Urinary bladder (tissue), 4 donors: Measurements from ENCODE around the gene GMPR. TPM values are rescaled to one million over a fixed set of nuclear protein-coding genes. Genes with fewer than 3 reads are reported as not detected.

Experiments used
- DNase-seq: peaks from one replicate; pipeline ENCODE4 v3.0.0-alpha.2; 2015; ENCODE audit errors: extremely low spot score
- H3K27ac ChIP-seq: one replicate; pipeline ENCODE4 v1.5.1; 2013; ENCODE audit warnings: low read depth, mild to moderate bottlenecking, moderate library complexity
- H3K36me3 ChIP-seq: one replicate; pipeline ENCODE4 v1.6.1; 2013; ENCODE audit warnings: mild to moderate bottlenecking, moderate library complexity; ENCODE audit not compliant: insufficient read depth
- H3K4me1 ChIP-seq: one replicate; pipeline ENCODE4 v1.6.1; 2013; ENCODE audit warnings: mild to moderate bottlenecking, moderate library complexity; ENCODE audit not compliant: insufficient read depth
- H3K4me3 ChIP-seq: one replicate; pipeline ENCODE4 v1.5.1; 2013; ENCODE audit warnings: low read depth, low read length
- WGBS: extraction: QIAGEN DNeasy Blood & Tissue Kit; methylation state at CpG from one replicate; pipeline ENCODE4 v1.1.7; 2013; 5-methylcytosine and 5-hydroxymethylcytosine counted together
- polyA plus RNA-seq: library from polyadenylated mRNA; stranded (reverse); fragments of 200-250 nt; gene quantifications from one replicate; pipeline ENCODE4 v1.2.3, GENCODE V29; 2013
- total RNA-seq: library from RNA; depleted of rRNA; stranded (reverse); fragments of >200 nt; gene quantifications from one replicate; pipeline ENCODE4 v1.2.3, GENCODE V29; 2014
- donor health status: healthy with polysubstance abuse.
- donor health status: healthy.

Gene GMPR
- total and polyA plus RNA-seq, 2 donors, result 4.5 to 5.4 TPM

DNA sequence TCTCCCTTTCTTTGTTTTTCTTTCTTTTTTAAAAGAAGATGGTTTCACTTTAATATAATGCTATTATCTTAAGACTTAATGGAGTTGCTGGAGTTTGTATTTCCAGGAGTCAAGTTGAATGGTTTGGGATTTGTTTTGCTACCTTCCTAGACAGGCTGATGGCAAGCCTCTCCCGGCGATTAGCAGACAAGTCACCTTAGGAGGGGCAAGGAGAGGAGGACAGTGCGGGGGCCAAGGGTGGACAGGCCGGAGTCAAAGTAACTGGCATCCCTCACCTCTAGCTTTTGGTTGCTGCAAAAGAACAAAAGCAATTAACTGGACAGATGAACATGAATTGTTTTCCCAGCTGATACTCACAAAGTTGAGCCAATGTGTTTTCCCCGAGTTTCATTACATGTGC is 57.1 kb downstream of the GMPR start:
- Histone ChIP-seq H3K27ac (no peak overlapping the region), H3K4me1 (no peaks in the 10 kb centered on the region), H3K36me3 (no peaks in the 10 kb centered on the region), H3K4me3 (no peak overlapping the region)
- 91% methylated on average over 5 of the region's 5 CpGs for WGBS
- DNase-seq, result no peak

DNA sequence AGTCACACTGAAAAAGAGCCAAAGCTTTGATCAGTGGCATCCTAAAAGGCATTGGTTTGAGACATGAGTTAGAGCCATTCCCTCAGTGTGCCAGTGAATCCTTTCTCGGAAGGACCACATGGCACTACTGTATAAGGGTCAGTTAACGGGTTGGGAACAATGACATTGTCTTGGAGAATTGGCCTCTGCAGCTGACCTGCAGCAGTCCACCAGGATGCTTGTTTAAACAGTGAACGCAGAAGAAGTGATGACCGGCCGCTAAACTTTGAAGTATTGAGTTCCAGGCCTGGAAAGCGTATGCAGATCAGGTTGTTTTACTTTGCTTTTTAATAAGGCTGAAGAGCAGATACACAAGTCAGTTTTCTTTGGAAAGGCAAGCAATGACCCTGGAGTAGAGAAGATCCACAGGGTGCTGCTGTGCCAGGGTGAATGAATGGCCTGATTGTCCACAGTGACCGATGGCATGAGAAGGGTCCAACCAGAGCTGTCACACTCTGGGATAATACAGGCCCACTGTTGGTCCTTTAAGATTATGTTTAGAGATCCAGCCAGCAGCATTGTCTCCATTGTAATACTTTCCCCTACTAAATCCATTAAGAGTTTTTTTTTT is 57.8 kb downstream of the GMPR start:
- no peak overlapping the region for H3K27ac ChIP-seq
- no peak for DNase-seq
- H3K36me3 ChIP-seq, result no peaks in the 10 kb centered on the region
- 92% methylated on average over 7 of the region's 7 CpGs for WGBS
- H3K4me1 ChIP-seq, result no peaks in the 10 kb centered on the region
- H3K4me3 ChIP-seq, result no peak overlapping the region

DNA sequence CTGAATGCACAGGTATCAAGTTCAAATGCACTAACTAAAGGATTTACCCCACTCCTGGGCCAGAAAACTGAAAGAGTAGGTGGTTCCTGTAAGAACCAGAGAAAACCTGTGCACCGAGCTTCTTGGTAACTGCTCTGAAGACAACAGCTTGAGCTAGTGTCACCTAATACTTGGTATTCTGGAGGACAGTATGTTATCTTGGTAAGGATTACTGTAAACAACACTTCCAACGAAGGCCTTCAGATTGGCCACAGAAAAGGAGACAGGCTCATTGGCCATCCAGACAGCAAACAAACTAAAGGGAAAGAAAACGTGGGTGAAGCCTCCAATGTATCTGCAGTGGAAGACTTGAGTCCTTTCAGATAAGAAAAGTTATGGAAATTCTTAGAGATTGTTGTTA is 61.5 kb downstream of the GMPR start:
- DNase-seq, result no peak
- H3K4me3 ChIP-seq, result no peak overlapping the region
- H3K4me1 ChIP-seq, result no peaks in the 10 kb centered on the region
- H3K36me3 ChIP-seq, result no peaks in the 10 kb centered on the region
- H3K27ac ChIP-seq, result no peak overlapping the region
- 80% methylated on average over 3 of the region's 3 CpGs for WGBS

DNA sequence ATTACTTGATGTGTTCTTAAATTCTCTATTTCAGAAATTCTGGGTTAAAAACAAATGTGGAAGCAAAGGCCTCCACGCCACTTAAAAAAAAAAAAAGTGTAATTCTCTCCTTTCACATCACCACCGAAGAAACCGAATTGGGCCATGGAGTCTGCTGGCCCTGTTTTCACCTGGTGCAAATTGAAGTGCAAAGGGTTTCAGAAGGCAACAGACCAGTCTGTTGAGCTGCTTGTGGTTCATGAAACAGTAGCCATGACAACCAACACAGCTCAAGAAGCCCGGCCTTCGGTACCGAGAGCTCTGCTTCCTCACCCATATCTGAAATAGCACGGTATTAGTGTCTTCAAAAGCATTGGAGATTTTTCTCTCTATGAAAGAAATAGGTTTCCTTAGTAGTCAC is 63.1 kb downstream of the GMPR start:
- H3K4me1 ChIP-seq, result no peaks in the 10 kb centered on the region
- no peak overlapping the region for H3K4me3 ChIP-seq
- whole genome bisulfite sequencing, result 83% methylated on average over 7 of the region's 7 CpGs
- no peak overlapping the region for H3K27ac ChIP-seq
- H3K36me3 ChIP-seq, result no peaks in the 10 kb centered on the region
- no peak for DNase-seq

DNA sequence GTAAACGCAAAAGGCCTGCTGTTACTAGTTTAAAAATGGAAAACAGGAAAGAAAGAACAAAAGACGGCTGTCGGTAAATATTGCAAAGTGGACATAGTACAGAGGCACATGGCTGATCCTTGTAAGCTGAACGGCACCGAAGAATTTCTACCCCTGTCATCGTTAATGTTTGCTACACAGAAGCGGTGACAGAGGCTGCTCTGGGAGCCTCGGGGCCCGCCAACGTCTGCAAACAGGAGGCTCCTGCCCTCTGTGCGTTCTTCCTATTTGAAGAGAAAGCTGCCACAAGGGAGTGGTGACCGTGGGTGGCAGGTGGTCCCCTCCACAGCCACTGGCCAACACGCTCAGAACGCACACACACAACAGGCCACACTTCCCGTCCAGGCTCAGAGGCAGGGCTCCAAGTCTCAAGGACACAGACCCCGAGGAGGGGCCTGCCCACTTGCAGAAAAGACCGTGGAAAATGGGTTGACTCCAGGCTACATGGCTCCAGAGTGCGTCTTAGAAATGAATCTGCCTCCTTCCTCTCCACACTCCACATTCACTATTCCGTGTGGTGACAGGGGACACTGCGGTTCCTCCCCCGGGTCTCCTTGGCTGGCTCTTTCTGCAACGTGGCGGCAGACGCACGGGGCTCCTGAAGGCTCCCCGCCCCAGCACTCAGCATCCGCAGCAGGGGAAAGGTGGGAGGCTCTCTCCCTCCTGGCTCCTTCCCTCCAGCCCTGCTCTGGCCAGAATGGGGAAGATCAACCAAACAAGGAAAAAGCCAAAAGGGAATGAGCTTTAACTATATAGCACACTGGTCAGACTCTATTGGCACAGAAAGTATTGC is 64.5 kb downstream of the GMPR start:
- Histone ChIP-seq H3K4me3 (no peak overlapping the region), H3K4me1 (no peaks in the 10 kb centered on the region), H3K27ac (no peak overlapping the region), H3K36me3 (no peaks in the 10 kb centered on the region)
- WGBS, result 72% methylated on average over 27 of the region's 27 CpGs
- no peak for DNase-seq

DNA sequence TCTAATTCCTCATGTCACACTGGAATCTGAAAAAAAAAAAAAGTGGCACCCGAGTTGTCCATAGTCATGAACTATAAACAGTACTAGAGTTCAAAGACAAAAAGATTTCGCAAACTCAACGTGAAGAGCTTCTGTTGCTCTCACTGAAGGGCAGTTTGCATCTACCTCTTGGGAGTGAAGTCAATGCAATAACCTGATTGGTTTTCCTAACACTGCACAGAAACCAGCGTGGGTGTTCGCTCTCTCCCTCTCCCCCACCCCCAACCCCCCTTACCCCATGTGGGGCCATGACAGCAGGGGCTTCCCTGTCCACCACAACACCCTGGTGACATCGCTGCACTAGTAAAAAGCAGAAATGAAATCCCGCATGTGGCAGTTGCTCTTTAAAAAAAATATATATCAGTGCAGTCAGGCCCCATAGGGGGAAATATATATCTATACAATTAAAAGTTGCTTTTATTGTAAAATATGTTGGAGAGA is 66.9 kb downstream of the GMPR start:
- H3K27ac ChIP-seq, result no peak overlapping the region
- H3K4me3 ChIP-seq, result no peak overlapping the region
- WGBS, result 76% methylated on average over 7 of the region's 7 CpGs

GRCh38 chr6:16305788-16306187 is 67.4 kb downstream of the GMPR start:
- H3K36me3 ChIP-seq, result peaks cover 3% of the 10 kb centered on the region
- H3K4me1 ChIP-seq, result no peaks in the 10 kb centered on the region
- no peak overlapping the region for H3K4me3 ChIP-seq
- 80% methylated on average over 19 of the region's 19 CpGs for WGBS
- H3K27ac ChIP-seq, result no peak overlapping the region
- DNase-seq, result no peak

More for the DNA sequence above, 66.9 kb downstream of the GMPR start:
- DNase-seq, result no peak
- Histone ChIP-seq H3K4me1 (no peaks in the 10 kb centered on the region), H3K36me3 (peaks cover 3% of the 10 kb centered on the region)

- 87% methylated on average over 20 of the region's 20 CpGs for WGBS
- Histone ChIP-seq H3K4me1 (no peaks in the 10 kb centered on the region), H3K4me3 (no peak overlapping the region), H3K27ac (no peak overlapping the region), H3K36me3 (peaks cover 3% of the 10 kb centered on the region)
- no peak for DNase-seq
Measured at GRCh38 chr6:16306334-16306733, 67.9 kb downstream of the GMPR start.

GRCh38 chr6:16311763-16312162 is 73.4 kb downstream of the GMPR start:
- no peaks in the 10 kb centered on the region for H3K4me1 ChIP-seq
- WGBS, result 91% methylated on average over 6 of the region's 6 CpGs
- no peak for DNase-seq
- no peak overlapping the region for H3K4me3 ChIP-seq
- no peak overlapping the region for H3K27ac ChIP-seq
- peaks cover 3% of the 10 kb centered on the region for H3K36me3 ChIP-seq

DNA sequence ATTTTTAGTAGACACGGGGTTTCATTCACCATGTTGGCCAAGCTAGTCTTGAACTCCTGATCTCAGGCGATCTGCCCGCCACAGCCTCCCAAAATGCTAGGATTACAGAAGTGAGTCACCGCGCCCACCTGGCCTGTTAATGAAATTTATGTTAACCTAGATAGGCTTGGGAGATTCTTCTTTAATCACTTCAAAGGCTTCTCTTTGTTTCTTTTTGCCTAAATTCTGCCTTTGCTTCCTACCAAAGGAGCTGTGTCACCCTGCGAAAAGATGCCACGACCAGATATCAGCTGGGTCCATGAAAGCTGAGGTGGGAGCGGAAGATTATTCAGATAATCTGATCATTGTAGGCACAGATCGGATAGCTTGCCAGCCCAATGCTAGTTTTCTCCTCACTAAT is 75.3 kb downstream of the GMPR start:
- Histone ChIP-seq H3K36me3 (no peaks in the 10 kb centered on the region), H3K4me3 (no peak overlapping the region), H3K4me1 (no peaks in the 10 kb centered on the region), H3K27ac (no peak overlapping the region)
- DNase-seq, result no peak
- WGBS, result 92% methylated on average over 9 of the region's 9 CpGs

DNA sequence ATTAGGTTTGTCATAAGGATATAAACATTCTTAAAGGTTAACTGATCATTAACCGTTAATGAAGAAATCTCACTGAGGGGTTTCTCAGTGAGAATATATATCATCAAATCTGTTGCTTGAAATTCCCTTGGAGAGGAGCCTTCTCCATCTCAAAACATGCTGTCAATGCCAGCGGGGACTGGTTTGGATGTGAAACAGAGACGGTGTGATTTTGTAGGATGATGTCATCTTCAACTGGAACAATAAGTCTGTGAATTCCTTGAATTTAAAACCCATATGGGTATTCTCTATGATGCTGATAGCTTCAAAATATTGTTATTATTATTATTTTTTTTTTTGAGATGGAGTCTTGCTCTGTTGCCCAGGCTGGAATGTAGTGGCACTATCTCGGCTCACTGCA is 75.9 kb downstream of the GMPR start:
- Histone ChIP-seq H3K4me3 (no peak overlapping the region), H3K4me1 (no peaks in the 10 kb centered on the region), H3K36me3 (no peaks in the 10 kb centered on the region), H3K27ac (no peak overlapping the region)
- no peak for DNase-seq
- 78% methylated on average over 4 of the region's 4 CpGs for WGBS

DNA sequence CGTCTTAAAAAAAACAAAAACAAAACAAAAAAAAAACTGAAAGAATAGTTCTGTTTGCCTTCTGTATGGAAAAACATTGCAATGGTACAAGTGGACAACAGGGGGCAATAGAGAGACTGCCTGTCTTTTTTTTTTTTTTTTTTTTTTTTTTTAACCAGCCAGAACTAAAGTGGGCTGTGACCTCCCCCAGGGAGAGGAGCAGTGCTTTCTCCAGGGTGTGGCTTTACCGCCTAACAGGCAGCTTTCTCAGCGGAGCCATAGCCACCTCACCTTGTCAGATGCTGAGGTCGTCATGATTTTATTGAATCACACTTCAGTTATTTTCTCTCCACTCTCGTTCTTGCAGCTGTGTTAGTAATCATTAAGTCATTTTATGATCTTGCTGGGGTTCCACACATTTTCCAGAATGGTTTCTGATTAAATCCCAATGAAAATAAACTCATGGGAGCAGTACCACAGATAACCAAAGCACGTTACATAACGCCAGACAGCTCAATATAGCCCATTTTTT is 78.4 kb downstream of the GMPR start:
- Histone ChIP-seq H3K36me3 (no peaks in the 10 kb centered on the region), H3K4me3 (no peak overlapping the region), H3K27ac (no peak overlapping the region), H3K4me1 (no peaks in the 10 kb centered on the region)
- no peak for DNase-seq
- WGBS, result 70% methylated on average over 7 of the region's 7 CpGs

DNA sequence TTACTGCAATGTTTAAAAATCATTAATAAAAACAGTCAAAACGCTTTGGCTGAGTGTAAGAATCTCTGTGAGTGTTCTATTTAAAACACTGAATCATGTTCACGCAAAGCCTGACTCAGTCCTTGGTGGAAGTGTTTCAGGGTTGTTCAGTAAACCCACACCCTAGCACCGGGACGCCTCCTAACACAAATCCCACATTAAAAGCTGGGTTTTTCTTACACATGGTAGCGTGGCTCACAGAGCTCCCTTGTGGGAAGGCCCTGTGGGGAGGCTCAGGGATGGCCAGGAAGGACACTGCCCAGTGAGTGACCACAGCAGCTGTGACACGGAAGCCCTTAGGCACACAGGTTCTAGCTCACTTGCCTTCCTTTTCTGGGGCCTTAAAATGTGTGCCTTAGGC is 80.2 kb downstream of the GMPR start:
- H3K4me1 ChIP-seq, result no peaks in the 10 kb centered on the region
- H3K36me3 ChIP-seq, result no peaks in the 10 kb centered on the region
- peak overlapping the region; percentile 12 for H3K27ac ChIP-seq
- 45% methylated on average over 6 of the region's 6 CpGs for WGBS
- H3K4me3 ChIP-seq, result no peak overlapping the region
- DNase-seq, result no peak
